Ecto neural progenitor cell (in vitro differentiated cells): ENCODE data around the gene C13orf42.

Source experiments
- DNase-seq: peaks from one replicate; pipeline ENCODE4 v3.0.0-alpha.2; 2018; ENCODE audit warnings: low spot score

Gene C13orf42

GRCh38 chr13:51111174-51111573, at the start of gene C13orf42:
TSS of gene C13orf42 (minus strand) at chr13:51111274. CDS start at chr13:51111209, 65 bp downstream.
- DNase-seq = no peak

DNA sequence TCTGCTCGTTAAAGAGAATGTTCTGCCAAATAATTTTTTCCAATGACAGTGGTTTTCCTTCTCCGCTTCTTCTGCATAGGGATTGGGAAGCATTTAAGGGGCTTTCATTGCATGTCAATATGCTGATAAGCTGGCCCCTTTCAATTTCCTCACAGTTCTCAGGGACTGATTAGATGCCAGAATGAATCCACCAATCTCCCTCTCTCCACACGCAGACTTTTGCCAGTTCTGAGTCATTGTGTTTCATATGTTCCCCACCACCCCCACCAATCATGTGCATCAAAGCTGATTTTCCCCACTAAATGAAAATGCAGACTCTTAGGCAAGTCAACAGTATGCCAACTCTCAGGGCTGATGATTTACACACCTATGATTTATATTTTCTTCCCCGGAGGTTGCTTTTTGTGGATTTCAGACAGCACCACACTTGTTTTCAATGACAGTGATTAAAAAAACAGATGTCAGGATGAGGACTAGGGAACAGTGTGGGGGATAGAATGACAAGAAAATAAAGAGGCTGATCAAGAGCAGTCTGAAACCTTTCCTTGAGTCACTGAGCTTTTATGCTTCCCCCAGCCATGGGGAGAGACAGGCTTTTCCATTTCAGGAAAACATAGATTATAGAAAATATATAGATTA, 47.9 kb upstream of the C13orf42 start:
- no peak for DNase-seq

DNA sequence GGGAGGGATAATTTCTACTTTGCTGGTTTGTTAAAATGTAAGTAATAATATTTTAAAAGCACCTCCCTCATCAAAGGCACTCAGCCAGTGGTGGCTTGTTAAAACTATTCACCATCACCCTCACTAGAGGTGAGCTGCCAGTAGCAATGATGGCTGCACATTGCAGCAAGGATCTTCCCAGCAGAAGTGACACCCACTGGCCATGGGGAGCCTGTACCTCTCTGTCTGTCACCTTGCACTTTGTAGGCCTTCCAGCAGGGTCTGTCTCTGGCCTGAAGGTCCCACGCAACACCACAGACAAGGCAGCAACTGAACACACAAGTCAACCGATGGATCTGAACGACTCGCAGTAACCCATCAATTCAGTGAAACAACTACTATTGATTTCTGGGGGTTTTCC, 47.3 kb upstream of the C13orf42 start:
- no peak for DNase-seq

GRCh38 chr13:51156648-51157047, 45.6 kb upstream of the C13orf42 start:
- no peak for DNase-seq

- DNase-seq = no peak
Observed at GRCh38 chr13:51155776-51156515, 44.9 kb upstream of the C13orf42 start.

DNA sequence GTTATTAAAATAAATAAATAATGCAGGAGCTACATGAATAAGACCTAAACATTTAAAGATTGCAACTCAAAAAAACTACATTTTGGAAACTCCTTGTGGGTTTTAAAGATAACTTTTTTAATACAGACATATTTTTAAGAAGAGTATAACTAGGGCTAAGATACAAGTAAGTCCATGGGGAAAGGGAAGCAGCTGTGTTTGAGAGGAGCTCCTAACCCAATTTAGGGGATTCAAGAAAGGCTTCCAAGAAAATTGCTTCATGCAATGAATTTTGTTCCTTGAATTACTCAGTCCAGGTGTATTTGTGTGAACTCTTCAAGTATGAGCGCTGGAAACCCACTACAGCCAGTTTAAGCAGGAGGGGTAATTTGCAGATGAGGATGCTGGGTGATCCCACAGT, 44.1 kb upstream of the C13orf42 start:
- no peak for DNase-seq

DNA sequence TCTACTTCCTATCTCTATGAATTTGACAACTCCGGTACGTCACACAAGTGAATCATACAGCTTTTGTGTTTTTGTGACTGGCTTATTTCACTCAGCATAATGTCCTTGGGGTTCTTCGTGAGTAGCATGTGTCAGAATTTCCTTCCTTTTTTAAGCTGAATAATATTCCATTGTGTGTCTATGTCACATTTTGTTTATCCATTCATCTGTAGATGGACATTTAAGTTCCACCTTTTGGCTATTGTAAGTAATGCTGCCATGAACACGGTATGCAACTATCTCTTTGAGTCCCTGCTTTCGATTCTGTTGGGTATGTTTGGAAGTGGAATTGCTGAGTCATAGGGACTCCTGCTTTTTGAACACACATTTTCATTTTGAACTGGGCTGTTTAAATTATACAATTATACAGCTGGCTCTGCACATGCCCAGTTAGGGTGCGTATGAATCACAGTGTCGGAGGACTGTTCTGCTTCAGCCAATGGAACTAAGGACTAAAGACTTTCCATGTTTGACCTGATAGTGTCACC, 43.0 kb upstream of the C13orf42 start:
- no peak for DNase-seq

- DNase-seq = no peak
Observed at GRCh38 chr13:51153527-51153926, 42.5 kb upstream of the C13orf42 start.

DNA sequence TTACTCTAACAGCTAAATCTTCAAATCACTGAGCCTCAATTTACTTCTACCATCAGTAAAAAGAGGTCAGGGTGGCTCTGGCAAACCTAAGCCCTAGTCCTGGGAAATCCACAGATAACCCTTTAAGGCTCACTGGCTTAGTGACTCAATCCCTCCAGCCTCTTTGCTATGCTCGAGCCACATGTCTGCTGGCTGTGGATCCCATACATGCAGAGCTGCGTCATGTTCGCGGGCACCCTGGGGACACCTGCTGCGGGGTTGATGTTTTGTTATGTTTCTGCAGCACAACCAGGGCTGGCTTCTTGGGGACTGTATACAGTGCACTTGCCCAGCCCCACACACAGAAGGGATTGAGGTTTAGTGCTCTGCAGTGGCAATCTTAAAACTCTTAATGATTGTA, 41.6 kb upstream of the C13orf42 start:
- DNase-seq = no peak

DNA sequence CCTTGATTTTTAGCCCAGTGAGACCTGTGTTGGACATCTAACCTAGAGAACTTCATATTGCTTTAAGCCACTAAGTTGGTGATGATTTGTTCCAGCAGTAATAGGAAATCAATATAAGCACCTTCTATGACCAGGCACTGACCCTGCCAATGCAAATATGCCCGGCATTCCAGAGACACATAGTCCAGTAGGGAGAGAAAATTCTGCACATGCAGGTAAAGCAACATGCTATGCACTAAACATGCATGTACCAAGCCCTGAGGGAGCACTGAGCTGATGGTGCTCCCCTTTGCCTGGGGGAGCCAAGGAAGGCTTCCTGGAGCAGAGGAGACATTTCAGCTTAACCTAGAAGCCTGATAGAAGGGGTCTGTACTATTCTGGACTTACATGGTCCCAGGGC, 40.4 kb upstream of the C13orf42 start:
- DNase-seq = no peak

DNA sequence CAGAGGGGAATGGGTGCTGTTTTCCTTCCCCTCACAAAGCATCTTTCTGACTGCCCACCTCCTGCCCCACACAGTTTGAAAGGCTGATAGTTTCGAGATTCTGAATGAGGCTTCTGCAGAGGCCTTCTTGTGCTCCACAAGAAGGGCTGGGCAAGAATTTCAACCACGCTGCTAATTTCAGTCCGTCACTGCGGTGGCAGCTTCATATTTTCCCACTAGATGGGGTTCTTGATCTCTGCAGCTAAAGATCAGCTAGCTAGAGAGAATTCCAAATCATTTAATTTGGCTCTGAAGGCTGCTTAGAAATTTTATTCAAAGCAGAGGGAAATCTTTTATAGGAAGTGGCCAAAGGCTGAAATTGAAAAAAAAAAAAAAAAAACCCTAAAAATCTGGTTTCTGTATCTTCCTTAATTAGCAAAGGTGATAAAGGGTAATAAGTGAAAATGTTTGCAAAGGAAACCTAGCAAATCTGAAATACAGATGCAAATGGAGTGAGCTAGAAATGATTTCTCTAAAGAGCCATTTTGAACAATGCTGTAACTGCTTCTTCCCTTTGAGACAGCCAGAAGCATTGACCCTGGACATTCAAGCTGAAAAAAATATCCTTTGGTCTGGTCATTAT, 38.0 kb upstream of the C13orf42 start:
- no peak for DNase-seq

DNA sequence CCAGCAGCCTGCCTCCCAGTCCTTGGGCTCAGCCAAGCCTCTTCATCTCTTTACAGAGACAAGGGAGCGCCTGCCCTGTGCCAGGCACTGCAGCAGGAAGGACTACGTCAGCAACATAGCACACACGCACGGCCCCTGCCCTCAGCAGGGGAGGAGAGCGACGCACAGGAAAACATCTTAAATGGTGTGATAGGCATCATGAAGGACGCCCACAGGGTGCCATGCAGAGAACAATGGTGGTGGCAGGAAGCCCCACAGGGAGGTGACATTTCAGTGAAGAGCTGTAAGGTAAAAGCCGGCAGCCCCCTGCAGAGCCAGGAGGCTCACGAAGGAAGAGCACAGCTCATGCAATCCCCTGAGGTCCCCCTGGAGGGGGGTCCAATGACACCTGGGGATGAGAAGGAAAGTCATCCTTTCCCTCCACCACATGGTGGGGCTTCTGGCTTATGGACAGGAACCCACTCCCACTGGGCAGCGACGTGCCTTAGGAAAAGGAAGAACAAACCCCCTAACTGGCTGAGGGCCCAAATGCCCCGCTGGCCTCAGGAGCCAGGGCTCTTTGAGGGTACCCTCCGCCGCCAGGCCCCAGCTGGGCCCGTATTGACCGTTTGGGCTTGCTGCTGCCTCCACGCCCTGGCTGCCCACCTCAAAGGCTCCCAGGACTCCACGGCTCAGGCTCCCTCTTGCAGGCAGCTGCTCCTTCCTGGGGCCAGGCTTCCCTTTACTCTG, 37.3 kb upstream of the C13orf42 start:
- peak; percentile 71 for DNase-seq

GRCh38 chr13:51147732-51148131, 36.7 kb upstream of the C13orf42 start:
- DNase-seq = peak; percentile 13

DNA sequence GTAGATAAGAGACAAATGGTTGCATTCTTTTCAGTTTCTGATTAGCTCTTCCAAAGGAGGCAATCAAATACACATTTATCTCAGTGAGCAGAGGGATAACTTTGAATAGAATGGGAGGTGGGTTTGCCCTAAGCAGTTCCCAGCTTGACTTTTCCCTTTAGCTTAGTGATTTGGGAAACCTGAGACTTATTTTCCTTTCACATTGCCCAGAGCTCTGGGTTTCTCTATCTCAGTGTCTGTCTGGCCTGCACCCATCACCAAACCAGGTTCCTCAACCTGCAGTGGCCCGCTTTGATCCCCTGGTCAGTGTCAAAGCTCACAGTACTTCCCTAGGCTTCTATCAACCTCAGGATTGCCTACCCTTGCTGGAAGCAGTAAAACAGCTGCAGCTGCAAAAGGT, 35.6 kb upstream of the C13orf42 start:
- no peak for DNase-seq

GRCh38 chr13:51137250-51137649, 26.2 kb upstream of the C13orf42 start:
- no peak for DNase-seq

- no peak for DNase-seq
Observed at GRCh38 chr13:51136276-51136980, 25.4 kb upstream of the C13orf42 start.

DNA sequence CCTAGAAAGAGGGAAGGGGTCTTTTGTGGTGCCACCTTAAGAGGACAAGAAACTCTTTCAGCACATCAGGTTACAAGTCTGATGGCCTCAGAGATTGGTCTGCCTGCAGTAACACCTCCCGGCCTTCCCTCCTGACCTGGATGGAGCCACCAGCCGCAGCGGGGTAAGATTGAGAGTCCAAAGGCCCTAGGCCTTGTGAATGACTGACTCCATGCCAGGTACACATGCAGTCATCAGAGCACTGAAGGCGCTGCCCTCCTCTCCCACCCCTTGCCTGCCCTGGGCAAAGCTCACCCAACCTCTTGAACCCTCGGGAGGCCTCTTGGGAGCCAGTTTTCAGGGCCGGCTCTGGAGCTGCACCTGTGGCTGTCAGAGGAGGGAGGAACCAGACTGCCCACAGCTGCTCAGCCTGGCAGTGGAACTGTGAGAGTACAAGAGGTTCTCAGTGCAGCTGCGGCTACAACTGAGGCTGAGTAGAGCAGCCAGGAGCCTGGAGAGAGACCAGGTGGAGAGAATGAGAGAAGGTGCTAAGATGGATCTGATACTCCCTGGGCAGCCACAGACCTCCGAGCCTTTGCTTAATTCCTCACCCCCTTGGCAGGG, 23.8 kb upstream of the C13orf42 start:
- no peak for DNase-seq

- DNase-seq = no peak
Observed at GRCh38 chr13:51130348-51130747, 19.3 kb upstream of the C13orf42 start.

DNA sequence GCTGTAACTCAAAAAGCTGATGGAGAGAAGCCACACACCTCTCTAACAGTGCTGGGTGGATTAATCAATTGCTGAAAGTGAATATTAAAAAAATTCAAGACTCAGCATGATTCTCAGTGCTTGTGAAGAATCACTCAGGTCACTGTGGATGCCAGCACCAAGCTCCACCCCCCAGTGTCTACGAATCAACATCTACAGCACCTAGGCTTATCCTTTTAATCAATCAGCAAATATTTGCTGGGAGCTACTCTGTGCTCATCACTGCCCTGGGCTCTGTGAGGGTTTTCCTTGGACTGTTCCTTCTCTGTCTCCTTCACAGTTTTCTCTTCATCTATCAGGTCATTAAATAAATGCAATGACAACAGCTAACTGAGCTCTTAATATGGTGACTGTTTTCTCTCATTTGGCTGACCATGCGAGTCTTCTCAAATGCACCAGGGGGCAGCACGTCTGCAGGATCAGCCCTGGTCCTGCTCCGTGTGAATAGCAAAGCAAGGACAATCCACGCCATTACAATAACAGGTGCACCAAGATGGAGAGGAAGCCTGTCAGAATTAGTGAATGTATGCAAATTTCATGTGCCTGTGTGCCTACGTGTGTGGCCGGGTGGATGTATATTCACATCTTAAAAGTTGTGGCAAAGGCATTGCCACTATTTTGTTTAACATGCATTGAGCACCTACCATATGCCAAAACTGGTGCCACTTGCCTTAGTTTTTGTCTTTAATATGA, 14.6 kb upstream of the C13orf42 start:
- DNase-seq = peak; percentile 63

- DNase-seq = peak; percentile 30
Observed at GRCh38 chr13:51122868-51123566, 11.9 kb upstream of the C13orf42 start.
